Psoas muscle (tissue), 8 donors: ENCODE measurements around the gene SOX8. TPM values are rescaled to one million over a fixed set of nuclear protein-coding genes. Genes with fewer than 3 reads are reported as not detected.
A peak's percentile ranks its signal among the peaks of the same experiment; 100 is the strongest.

Experiments
- ATAC-seq, 4 donors: fragments of 200-7000 bp; cut with Tn5 transposase; one replicate each; pipeline ENCODE4 v1.9.1; 2020; ENCODE audit warnings: moderate library complexity in 3 of 4, mild to moderate bottlenecking in 2 of 4
- DNase-seq, 2 donors: peaks; one replicate each; pipeline ENCODE4 v3.0.0-alpha.2; 2020
- H3K27ac ChIP-seq: fragments of 200-600 bp; one replicate; pipeline ENCODE4 v1.8.0; 2022
- H3K27me3 ChIP-seq, 3 donors: fragments of 200-600 bp in 1 of 3; one replicate each; pipeline versions ENCODE4 v1.6.1 to v1.8.0; 2013 to 2022; ENCODE audit warnings: low read length in 2 of 3, mild to moderate bottlenecking in 2 of 3, moderate library complexity in 1 of 3; ENCODE audit not compliant: insufficient read depth in 3 of 3
- H3K36me3 ChIP-seq, 2 donors: fragments of 200-600 bp in 1 of 2; one replicate each; pipeline versions ENCODE4 v1.6.1 to v1.8.0; 2013 to 2022; ENCODE audit warnings: low read depth in 1 of 2, mild to moderate bottlenecking in 1 of 2, moderate library complexity in 1 of 2; ENCODE audit not compliant: insufficient read depth in 1 of 2
- H3K4me1 ChIP-seq: fragments of 200-600 bp; one replicate; pipeline ENCODE4 v1.8.0; 2022
- H3K4me3 ChIP-seq: fragments of 200-600 bp; one replicate; pipeline ENCODE4 v1.8.0; 2022; ENCODE audit warnings: mild to moderate bottlenecking
- H3K9me3 ChIP-seq: fragments of 200-600 bp; one replicate; pipeline ENCODE4 v1.8.0; 2022
- WGBS, 3 donors: extraction: QIAGEN DNeasy Blood & Tissue Kit; methylation state at CpG; one replicate each; pipeline versions ENCODE4 v1.1.6 to v1.1.7; 2013; 5-methylcytosine and 5-hydroxymethylcytosine counted together
- intact Hi-C, 2 donors: fragments of 100-400 bp; cut with DNase I; formaldehyde crosslinking; loops; one replicate each; pipeline versions ENCODE4 v1.11.0 to v1.14.2; 2022
- polyA plus RNA-seq, 3 donors: library from polyadenylated mRNA; stranded (reverse); fragments of 200-250 nt; gene quantifications; one replicate each; pipeline ENCODE4 v1.2.3, GENCODE V29; 2013
- total RNA-seq, 4 donors: library from RNA; stranded (reverse); fragmentation: NEBNext Ultra II Directional in 2 of 4; extraction: Animal tissue kit (Norgen Biotek cat#: 25700) in 2 of 4; gene quantifications; one replicate each; pipeline versions ENCODE4 v1.2.1 to v1.2.4, GENCODE V29; 2021 to 2023
- TF ChIP-seq, protein P1 (sequence below): fragments of 200-600 bp; IDR thresholded peaks from one replicate; pipeline ENCODE4 v1.8.0; 2022; ENCODE audit warnings: antibody characterized with exemption
- donor health status: healthy with polysubstance abuse.
- donor health status: DM: no; HTN: no; CAD: no; lungs with moderate emphysema.
- donor health status: Bipolar disorder and iron deficiency.
- donor health status: healthy.
- donor health status: DM: yes; HTN: yes; CAD: no.
- donor health status: DM: no; HTN: no; CAD: no.
- donor health status: DM: no; HTN: no; CAD: no.
- donor health status: DM: yes; HTN: yes; CAD: no.

The SOX8 gene
- total and polyA plus RNA-seq, 7 donors, result 0.45 to 5.0 (median 0.74) TPM

- DNase-seq (no peak), ATAC-seq (peak in 1 of 4 donors; percentile 5)
- Histone ChIP-seq H3K4me3 (no peak overlapping the region), H3K36me3 (no peaks in the 10 kb centered on the region), H3K9me3 (no peaks in the 10 kb centered on the region), H3K27ac (no peak overlapping the region), H3K27me3 (peaks cover 0 to 46% (median 22%) of the 10 kb centered on the region in 3 donors), H3K4me1 (no peaks in the 10 kb centered on the region)
- WGBS, 3 donors, result 44 to 47% (median 45%) methylated on average over 2 to 8 of the region's 8 CpGs
- intact Hi-C loops, result no loop called here
- TF ChIP-seq, protein P1, sequence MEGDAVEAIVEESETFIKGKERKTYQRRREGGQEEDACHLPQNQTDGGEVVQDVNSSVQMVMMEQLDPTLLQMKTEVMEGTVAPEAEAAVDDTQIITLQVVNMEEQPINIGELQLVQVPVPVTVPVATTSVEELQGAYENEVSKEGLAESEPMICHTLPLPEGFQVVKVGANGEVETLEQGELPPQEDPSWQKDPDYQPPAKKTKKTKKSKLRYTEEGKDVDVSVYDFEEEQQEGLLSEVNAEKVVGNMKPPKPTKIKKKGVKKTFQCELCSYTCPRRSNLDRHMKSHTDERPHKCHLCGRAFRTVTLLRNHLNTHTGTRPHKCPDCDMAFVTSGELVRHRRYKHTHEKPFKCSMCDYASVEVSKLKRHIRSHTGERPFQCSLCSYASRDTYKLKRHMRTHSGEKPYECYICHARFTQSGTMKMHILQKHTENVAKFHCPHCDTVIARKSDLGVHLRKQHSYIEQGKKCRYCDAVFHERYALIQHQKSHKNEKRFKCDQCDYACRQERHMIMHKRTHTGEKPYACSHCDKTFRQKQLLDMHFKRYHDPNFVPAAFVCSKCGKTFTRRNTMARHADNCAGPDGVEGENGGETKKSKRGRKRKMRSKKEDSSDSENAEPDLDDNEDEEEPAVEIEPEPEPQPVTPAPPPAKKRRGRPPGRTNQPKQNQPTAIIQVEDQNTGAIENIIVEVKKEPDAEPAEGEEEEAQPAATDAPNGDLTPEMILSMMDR, result no peak
Observed at GRCh38 chr16:1013593-1013900, 32.0 kb downstream of the SOX8 start.

DNA sequence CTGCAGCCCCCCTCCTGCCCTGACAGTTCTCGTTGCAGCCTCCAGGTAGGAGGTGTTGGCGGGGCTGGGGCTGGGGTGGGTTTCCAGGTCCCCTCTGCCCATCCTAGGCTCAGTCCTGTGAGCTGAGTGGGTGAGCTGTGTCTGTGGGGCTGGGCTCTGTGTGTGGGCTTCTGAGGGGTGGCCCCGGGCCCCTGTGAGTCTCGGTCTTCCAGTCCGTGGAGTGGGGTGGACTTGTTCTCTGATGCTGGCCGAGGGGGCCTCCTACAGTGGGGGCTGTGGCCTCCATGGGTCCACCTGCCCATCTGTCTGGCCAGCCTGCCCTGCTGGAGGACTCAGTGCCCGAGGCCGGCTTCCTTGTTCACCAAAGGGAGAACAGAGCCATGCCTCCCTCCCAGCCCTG, 32.7 kb downstream of the SOX8 start:
- ATAC-seq (no peak), DNase-seq (no peak)
- Histone ChIP-seq H3K27me3 (peaks cover 0 to 49% (median 19%) of the 10 kb centered on the region in 3 donors), H3K9me3 (no peaks in the 10 kb centered on the region), H3K4me3 (no peak overlapping the region), H3K4me1 (no peaks in the 10 kb centered on the region), H3K36me3 (no peaks in the 10 kb centered on the region), H3K27ac (no peak overlapping the region)
- TF ChIP-seq, protein P1, result no peak
- intact Hi-C loops, result no loop called here
- 63 to 88% (median 72%) methylated on average over 8 of the region's 8 CpGs for whole genome bisulfite sequencing, 3 donors

DNA sequence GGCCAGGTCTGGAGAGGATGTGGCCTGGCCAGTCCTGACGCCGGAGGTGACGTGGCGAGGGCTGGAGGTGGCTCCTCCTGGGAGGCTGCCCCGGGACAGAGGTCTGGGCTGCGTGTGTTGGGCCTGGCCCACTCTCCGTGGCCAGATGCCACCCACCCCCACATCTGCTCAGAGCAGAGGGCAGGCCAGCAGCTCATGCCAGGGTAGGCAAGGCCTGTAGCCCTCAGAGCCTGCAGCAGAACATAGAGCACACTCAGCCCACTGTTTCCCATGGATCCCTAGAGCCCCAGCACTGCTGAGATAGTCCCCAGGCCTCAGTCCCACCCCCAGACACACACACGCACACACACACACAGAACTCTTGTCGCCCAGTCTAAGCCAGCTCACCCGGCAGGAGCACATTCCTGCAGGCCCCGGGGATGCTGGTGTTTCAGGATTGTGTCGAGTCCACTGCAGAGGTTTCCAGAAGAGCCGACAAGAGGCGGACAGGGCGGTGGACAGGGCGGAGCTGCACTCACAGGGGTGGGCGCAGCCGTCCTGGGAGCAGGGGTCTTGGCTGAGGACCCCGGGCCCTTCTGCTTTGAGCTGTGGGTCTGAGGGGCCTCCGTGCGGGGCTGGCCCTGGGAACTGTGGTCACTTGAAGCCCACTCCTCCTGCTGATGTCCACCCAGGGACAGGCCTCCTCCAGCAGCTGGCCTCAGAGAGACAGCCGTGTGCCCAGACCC, 33.4 kb downstream of the SOX8 start:
- Histone ChIP-seq H3K27ac (no peak overlapping the region), H3K4me1 (peaks cover 2% of the 10 kb centered on the region), H3K27me3 (peaks cover 0 to 48% (median 18%) of the 10 kb centered on the region in 3 donors), H3K4me3 (no peak overlapping the region), H3K9me3 (no peaks in the 10 kb centered on the region), H3K36me3 (no peaks in the 10 kb centered on the region)
- intact Hi-C loops, result no loop called here
- TF ChIP-seq, protein P1, result no peak
- ATAC-seq (no peak), DNase-seq (no peak)
- WGBS, 3 donors, result 60 to 71% (median 65%) methylated on average over 22 of the region's 22 CpGs

- no peaks in the 10 kb centered on the region for H3K36me3 ChIP-seq
- DNase-seq (no peak), ATAC-seq (peak in 1 of 4 donors; percentile 4)
- peak overlapping the region; percentile 33 for H3K4me3 ChIP-seq
- WGBS, 3 donors, result 71 to 79% (median 73%) methylated on average over 15 of the region's 15 CpGs
- no peak overlapping the region for H3K27ac ChIP-seq
- H3K27me3 ChIP-seq, result peaks cover 0 to 63% (median 27%) of the 10 kb centered on the region in 3 donors
- peaks cover 5% of the 10 kb centered on the region for H3K4me1 ChIP-seq
- H3K9me3 ChIP-seq, result no peaks in the 10 kb centered on the region
- TF ChIP-seq, protein P1, result no peak
- intact Hi-C loops, result no loop called here
Observed at GRCh38 chr16:1018447-1019198, 37.1 kb downstream of the SOX8 start.
